Fibroblast of skin of left biceps (primary cell): Measurements from ENCODE around the gene POLE3.
"Not testable (repeated sequence)": the region's sequence is repeated elsewhere in the genome, so short reads cannot be mapped to it uniquely, and the experiment has no call there.

Source experiments
- DNase-seq, 2 experiments: peaks; one replicate each; pipeline ENCODE4 v3.0.0-alpha.2; 2013; ENCODE audit warnings: low read depth in 2 of 2

Gene POLE3, protein sequence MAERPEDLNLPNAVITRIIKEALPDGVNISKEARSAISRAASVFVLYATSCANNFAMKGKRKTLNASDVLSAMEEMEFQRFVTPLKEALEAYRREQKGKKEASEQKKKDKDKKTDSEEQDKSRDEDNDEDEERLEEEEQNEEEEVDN

DNA sequence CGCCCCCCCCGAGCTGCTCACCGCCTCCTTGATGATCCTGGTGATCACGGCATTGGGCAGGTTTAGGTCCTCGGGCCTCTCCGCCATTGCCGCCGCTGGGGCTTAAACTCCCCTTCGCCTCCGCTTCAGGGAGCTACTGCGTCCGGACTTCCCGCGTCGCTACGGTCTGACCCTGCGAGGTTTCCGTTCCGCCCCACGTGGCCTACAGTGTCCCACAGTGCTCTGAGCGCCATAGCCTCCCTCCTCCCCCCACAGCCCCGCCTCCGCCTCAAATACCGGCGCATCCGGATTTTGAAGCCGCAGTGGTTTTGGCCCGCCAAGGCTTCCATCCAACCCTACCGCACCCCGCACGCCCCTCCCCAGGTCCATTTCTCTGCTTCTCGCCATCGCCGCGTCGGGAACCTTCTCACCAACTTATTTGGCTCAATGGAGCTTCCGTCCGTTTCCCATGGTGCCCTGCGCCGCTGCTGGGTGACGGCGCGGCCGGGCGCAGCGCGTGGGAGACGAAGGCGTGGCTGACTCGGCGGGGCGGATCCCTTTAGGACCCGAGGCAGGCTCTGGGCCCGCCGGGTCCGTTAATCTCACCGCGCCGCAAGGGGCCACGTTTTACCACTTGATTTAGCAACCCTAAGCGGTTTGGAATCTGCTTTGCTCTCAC, at the start of gene POLE3, which contains the start of gene C9orf43:
POLE3 (minus strand) TSS at position 469 of the 658 bp plus-strand sequence; CDS start at position 87, 382 bp downstream.
C9orf43 (plus strand) TSS at position 541 of the 658 bp plus-strand sequence. CDS start 2,747 bp downstream, outside the sequence.
- DNase-seq, result peak; percentile 88

DNA sequence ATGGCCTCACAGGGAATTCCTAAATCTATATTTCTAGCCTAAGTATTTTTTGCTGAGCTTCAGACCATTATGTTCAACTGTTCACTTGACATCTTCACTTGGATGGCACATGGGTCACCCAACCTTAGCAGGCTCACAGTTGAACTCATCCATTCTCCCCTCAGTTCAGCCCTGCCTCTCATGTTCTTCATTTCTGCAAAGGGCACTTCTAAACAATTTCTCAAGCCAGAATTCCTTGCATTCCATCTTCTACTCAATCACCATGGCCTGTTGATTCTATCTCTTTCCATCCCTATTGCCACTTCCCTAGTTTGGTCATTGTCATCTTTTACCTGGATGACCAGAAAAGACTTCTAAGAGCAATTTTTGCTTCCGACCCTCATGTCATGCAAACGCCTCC, 45.8 kb upstream of the POLE3 start:
- no peak for DNase-seq

DNA sequence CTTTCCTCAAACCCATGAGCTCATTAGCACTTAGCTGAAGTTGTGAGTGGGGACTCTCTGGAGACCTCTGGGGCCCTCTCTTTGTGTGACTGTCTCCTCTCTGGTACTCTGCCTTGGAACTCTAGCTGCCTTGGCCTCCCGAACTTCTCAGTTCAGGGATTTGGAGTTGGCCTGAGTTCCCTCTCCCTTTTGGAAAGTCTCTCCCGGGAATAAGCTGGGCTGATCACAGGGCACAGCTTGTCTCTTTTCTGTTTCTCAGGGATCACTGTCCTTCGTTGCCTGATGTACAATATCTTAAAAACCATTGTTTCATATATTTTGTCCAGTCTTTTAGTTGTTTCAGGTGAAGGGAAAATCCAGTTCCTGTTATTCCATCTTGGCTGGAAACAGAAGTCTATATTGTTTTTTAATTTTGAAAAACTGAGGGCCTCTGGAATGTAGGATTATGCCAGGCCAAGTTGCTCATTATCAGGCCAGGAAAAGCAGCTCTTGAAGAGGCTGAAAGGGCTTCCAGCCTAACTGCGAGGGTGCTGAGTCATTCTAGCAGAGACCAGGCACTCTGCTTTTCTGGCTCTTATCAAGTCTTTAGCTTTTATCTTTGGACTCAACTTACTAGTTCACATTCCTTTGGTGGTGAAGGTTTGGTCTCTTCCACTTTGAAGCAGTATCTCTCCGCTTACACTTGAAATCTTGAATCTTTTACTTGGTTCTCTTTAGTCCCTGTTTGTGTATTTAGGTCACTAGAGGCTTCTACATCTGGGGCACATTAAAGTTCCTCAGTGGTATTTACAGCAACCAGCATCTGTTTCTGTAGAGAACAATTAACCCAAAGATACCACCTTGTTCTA, 44.7 kb upstream of the POLE3 start:
- peak; percentile 60 to 70 for DNase-seq

DNA sequence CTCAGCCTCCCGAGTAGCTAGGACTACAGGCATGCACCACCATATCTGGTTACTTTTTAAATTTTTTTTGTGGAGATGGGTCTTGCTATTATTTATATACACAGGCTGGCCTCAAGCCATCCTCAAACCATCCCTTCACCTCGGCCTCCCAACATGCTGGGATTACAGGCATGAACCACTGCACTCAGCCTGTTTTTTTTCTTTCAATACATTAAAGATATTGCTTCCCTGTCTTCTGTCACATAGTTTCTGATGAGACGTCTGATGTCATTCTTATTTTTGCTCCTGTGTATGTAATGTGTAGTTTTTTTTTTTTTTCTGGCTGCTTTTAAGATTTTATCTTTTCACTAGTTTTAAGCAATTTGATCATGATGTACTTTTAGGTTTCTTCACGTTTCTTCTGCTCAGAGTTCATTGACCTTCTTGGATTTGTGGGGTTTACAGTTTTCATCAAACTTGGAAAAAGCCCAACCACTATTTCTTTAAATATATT, 41.7 kb upstream of the POLE3 start:
- DNase-seq, result no peak

DNA sequence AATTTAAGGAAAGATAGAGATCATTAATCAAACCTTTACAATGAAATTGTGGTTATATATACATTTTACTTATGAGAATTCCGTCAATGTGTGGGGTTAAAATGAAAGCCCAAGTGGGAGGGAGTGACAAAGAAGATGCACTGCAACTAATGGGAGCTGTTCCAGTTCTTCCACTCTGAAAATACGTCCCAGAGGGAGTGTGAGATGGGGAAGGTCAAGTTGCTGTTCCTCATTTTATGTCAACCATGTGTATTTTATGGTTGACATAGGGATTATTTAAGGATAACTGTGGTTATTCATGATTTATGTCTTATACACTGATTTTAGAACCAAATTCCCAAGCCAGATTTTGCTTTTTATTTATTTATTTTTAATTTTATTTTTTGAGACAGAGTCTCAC, 38.9 kb upstream of the POLE3 start:
- peak in 1 of 2 experiments; percentile 8 for DNase-seq

DNA sequence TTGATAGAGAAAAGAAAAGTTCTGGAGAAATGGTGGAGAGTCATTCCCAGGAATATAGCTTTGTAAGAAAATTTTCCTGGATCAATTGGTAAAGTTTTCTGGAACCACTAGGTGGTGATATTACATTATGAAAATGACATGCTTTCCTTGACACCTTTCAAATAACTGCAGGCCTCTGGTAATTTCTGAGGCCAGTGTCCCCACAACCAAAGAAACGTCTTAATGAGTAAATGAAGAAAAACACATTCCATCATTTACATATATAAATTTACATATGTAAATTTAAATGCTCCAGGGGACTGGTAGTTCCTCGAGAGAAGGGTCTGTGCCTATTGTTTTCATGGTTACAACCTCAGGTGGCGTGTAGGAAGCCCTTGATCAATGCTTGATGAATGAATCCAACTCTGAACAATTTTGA, 35.9 kb upstream of the POLE3 start:
- peak in 1 of 2 experiments; percentile 8 for DNase-seq

DNA sequence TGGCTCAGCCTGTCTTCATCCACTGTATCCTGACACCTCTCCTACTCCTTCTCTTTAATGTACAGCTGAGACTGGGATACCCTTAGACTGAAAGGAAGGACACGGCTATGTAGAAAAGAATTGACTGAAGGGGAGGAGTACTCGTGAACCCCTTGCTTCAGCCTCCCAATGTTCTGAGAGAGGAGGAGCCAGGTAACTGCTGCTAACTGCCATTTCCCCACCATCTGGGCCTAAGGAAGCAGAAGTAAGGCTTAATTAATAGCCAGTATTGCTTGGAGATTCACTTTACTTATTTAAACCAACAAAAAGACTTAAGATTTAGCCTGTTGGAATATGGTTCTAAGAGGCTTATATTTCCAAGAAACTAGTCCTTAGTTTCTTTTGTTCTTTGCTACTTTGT, 34.3 kb upstream of the POLE3 start:
- no peak for DNase-seq

DNA sequence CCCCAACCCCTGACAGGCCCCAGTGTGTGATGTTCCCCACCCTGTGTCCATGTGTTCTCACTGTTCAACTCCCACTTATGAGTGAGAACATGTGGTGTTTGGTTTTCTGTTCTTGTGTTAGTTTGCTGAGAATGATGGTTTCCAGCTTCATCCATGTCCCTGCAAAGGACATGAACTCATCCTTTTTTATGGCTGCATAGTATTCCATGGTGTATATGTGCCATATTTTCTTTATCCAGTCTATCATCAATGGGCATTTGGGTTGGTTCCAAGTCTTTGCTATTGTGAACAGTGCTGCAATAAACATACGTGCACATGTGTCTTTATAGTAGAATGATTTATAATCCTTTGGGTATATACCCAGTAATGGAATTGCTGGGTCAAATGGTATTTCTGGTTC, 27.2 kb upstream of the POLE3 start:
- DNase-seq, result not testable (repeated sequence)

DNA sequence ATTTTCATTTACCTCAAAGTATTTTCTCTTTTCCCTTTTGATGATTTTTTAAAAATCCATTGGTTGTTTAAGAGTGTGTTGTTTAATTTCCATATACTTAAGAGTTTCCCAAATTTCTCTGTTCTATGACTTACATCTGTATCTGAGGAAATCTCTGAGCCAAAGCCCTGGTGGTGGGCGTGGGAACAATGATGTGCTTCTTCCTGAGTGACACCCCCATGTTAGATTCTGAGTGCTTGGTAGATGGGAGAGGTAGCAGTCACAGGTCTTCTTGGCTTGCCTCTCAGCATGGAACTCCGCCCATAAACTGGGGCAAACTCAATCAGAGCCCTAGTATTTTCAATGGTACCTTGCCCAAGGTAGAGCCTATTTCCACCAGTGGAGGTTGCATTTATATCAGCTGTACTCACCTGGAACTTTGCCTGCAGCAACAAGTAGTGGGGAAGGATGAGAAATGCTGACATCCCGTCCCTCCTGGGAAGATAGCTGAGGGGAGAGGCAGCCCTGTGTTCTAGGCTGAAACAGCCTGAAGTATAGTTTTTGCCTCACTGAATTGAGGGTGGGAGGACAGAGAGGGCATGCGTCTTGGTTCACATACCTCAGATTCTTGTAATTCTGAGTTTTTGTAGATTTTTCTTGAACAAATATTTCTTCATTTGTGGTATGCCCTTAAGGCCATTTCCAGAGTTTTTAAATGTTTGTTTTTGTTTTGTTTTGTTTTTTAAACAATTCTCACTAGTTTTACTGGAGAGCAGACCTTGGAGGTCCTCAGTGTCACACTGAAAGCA, 26.4 kb upstream of the POLE3 start:
- DNase-seq, result no peak

DNA sequence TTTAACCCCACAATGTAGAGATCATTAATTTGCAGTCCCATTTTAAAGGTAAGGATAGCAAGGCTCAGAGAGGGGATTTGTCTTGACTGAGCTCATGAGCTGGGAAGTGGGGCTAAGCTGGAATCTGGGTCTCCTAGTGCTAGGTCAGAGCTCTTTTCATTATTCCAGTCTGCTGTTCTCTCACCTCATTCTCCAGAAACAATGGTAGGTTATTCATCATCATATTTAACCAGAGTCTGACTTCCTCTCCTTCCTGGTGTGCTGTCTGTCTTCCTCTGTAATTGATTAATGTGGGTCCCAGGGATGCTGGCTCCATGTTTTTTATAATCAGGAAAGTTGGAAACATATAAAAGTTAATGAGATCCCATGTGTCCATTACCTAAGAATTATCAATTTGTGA, 20.7 kb upstream of the POLE3 start:
- no peak for DNase-seq

DNA sequence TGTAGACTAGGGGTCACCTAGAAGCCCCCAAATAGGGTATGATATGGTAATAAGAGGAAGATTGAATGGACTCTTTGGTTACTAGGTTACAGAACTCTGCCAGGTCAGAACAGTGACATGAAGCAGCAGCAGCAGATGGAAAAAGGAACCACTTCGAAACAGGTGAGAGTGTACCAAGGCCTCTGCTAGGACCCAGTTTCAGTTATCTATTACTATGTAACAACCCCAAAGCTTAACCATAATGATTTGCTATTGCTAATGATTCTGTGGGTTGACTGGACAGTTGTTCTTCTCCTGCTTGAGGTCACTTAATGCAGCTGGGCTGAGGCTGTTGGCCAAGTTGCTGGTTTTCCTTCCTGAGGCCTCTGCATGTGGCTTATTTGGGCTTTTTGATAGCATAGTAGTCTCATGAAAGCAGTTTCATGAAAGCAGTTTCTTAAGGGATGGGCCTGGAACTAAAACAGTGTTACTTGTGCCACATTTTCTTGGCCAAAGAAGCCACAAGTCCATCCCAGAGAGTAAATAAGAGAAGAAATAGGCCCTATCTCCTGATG, 17.7 kb upstream of the POLE3 start:
- DNase-seq, result no peak

DNA sequence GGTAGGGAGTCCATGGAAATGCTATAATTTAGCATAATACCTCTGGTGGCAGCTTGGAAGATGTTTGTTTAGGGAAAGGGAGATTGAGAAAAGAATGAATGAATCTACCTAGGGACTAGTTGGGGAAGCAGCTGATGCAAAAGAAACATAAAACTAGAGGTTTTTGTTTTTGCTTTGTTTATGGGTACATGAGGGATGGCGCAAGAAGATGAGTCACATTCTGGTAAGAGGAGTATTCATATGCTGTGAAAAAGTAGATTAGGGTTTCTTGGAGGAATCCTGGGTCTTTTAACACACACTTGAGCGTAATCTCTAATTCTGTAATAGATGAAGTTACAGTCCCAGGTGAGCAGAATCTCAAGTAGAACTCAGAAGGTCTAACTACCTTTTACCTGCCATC, 17.2 kb upstream of the POLE3 start:
- no peak for DNase-seq

DNA sequence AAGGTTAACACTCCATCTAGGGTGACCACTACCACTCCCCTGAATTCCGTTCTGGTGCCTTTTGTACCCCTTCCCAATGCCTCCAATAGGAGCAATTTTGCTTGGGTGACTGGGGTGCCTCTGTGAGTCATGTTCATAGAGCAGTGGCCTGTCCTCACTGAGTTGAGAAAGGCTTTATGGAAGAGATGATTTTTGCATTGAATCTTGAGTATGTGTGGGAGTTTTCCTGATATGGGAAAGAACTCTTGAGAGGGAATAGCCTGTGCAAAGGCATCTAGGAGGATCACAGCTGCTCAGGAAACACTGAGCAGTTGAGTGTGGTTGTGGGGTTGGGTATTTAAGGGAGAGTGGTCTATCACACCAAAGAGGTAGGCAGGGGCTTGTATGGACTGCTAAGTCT, 16.2 kb upstream of the POLE3 start:
- DNase-seq, result no peak

DNA sequence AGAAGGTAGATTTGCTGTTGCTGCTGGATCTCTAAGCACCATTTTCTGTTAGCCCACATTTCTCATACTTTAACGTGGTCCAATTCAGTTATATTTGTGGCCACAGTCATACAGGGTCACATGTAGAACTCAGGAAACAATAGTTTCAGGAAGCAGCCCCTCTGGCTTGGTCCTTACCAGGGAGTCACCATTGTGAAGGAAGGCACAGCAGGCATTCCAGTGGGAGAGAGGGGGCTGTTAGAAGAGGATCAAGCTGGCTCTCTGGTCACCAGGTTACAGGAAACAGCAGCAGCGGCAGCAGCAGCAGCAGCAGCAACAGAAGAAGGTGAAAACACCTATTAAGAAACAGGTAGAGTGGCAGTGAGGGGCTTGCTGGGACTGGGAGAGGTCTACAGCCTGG, 14.6 kb upstream of the POLE3 start:
- no peak for DNase-seq

DNA sequence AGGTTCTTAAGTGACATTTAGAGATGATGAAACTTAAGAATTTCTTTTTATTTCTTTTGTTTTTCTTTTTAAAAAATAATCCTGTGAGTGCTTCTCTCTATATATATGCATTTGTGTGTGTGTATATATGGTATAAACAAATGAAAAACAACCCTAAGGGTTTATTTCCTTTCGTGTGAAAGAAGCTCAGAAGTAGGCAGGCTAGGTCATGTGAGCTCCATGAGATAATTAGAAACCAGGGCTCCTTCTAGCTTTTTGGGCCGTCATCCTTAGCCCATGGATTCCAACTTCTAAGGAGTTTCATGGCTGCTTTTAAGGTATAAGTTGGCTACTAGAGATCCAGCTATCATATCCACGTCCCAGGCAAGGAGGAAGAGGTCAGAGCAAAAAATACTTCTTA, 11.3 kb upstream of the POLE3 start:
- no peak for DNase-seq

DNA sequence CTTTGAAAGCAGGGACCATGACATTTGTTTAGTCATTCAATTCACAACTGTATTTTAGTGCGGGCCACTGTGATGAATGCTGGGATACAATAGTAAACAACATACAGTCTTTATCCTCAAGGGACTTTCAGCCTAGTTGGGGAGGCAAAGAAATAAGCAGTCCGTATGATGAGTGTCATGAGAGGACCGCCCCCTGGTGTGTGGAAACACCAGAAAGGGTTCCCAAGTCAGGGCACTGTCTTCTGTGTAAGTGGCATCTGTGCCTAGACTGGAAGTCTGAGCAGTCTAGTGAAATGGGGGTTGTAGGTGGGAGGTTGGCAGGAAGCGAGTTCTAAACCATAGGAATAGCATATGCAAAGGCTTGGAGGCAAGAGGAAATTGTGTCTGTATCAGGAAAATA, 6.9 kb upstream of the POLE3 start:
- no peak for DNase-seq

DNA sequence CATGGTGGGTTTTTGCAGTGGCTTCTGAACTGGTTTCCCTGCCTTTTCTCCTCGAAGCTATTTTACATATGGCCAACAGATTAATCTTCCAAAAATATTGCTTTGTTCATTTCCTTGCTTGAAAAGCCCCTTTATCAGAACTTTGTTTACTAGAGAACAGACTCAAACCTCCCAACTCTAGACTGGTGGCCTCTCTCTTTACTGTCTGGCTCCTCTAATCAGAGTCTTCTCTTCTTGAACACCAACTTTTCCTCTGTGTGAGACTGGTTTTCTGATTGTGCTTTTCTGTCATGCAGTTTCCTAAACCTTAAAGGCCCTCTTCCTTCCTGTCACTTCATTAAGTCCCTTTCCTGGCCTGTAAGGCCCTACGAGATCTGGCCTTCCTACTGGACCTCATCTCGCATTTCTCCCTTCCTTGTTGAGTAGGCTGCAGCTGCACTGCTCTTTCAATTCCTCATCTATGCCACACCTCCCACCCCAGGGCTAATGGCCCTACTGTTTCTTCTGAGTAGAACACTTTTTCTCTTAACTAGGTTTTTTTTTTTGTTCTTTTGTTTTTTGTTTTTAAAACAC, 5.8 kb upstream of the POLE3 start:
- DNase-seq, result no peak

DNA sequence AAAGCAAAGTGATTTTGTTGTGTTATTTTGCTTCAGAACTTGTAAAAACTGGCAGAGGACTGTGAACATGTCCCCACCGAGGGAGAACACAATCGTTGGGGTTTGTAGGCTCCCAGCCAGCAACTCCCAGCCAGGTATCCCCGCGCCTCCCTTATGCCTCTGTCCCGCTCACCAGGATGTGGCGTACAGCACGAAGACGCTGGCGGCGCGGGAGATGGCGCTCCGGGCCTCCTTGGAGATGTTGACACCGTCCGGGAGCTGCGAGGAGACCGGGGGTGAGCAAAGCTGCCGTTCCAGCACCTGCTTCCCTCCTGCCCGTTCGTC, 630 bp downstream of the POLE3 start:
- no peak for DNase-seq

DNA sequence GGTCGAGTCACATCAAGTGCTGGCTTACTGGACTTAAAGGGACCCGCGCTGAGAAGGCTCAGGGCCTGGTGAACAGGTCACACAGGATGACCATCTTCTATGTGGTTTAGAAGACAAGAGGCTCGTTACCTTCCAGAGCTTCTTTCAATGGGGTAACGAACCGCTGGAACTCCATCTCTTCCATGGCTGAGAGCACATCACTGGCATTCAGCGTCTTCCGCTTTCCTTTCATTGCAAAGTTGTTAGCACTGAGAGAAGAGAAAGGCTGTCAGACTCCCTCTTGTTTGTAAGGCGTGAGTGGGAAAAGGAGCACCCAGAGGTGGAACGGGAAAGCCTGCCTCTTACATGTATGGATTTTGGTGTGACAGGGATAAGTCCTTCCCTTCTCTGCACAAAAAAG, 994 bp downstream of the POLE3 start:
- DNase-seq, result no peak

DNA sequence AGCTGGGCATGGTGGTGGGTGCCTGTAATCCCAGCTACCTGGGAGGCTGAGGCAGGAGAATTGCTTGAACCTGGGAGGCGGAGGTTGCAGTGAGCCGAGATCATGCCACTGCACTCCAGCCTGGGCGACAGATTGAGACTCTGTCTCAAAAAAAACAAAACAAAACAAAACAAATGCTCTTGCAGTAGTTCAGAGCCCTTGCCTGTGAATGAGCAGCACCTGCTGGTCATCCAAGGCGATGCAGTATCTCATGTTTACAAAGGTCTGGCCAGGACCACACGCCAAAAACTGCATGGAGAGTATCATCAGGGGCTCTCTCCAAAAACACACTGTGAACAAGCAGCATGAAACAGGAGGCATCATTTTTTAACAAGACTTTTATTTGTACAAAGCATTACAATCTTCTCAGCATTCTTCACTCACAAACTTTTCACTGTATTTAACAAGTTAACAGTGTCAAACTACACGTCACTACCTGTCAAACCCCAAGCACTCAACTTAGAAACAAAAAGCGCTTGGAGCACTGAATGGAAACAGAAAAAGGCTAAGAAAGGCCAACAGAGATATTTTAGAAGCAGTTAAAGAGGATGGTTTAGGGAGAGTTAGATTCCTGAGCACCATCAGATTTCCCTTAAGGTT, 3.5 kb downstream of the POLE3 start:
- DNase-seq, result peak; percentile 12 to 21

DNA sequence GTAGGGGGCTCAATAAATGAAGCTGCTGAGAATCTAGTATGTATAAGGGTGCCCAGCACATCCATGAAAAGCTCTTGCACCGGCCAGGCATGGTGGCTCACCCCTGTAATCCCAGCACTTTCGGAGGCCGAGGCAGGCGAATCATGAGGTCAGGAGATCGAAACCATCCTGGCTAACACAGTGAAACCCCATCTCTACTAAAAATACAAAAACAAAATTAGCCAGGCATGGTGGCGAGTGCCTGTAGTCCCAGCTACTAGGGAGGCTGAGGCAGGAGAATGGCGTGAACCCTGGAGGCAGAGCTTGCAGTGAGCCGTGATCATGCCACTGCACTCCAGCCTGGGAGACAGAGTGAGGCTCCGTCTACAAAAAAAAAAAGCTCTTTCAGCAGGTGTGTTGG, 4.1 kb downstream of the POLE3 start:
- DNase-seq, result not testable (repeated sequence)
